Measurements from ENCODE around the gene SMC2. TPM values are rescaled to one million over a fixed set of nuclear protein-coding genes. Genes with fewer than 3 reads are reported as not detected.

Gene SMC2
- total RNA-seq, 4 donors from 2014 or later, result 6.7 to 14.1 (median 12.7) TPM

- WGBS, 2 donors (ENCODE audit: low coverage in 1 of 2), result 91 to 100% methylated on average over 2 of the region's 2 CpGs
- H3K4me3 ChIP-seq, result no peak overlapping the region
- no peak for ATAC-seq
- TF ChIP-seq, protein P1, sequence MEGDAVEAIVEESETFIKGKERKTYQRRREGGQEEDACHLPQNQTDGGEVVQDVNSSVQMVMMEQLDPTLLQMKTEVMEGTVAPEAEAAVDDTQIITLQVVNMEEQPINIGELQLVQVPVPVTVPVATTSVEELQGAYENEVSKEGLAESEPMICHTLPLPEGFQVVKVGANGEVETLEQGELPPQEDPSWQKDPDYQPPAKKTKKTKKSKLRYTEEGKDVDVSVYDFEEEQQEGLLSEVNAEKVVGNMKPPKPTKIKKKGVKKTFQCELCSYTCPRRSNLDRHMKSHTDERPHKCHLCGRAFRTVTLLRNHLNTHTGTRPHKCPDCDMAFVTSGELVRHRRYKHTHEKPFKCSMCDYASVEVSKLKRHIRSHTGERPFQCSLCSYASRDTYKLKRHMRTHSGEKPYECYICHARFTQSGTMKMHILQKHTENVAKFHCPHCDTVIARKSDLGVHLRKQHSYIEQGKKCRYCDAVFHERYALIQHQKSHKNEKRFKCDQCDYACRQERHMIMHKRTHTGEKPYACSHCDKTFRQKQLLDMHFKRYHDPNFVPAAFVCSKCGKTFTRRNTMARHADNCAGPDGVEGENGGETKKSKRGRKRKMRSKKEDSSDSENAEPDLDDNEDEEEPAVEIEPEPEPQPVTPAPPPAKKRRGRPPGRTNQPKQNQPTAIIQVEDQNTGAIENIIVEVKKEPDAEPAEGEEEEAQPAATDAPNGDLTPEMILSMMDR (IDR thresholded peaks at IDR 0.05), result no peak
- TF ChIP-seq EP300 (IDR thresholded peaks at IDR 0.05), result no peak
- TF ChIP-seq POLR2A (IDR thresholded peaks at IDR 0.05), result no peak
- TF ChIP-seq POLR2AphosphoS5 (IDR thresholded peaks at IDR 0.05), result no peak
- peaks cover 0 to 84% of the 10 kb centered on the region in 2 donors for H3K36me3 ChIP-seq
- H3K4me1 ChIP-seq, result no peaks in the 10 kb centered on the region
- no peaks in the 10 kb centered on the region for H3K9me3 ChIP-seq
- H3K27ac ChIP-seq, result no peak overlapping the region
- H3K27me3 ChIP-seq, result no peaks in the 10 kb centered on the region
Measured at GRCh38 chr9:104110509-104110908, 16.4 kb downstream of the SMC2 start.

GRCh38 chr9:104118916-104119315, 24.8 kb downstream of the SMC2 start:
- no peak for ATAC-seq
- no peaks in the 10 kb centered on the region for H3K27me3 ChIP-seq
- TF ChIP-seq, protein P1 (IDR thresholded peaks at IDR 0.05), result no peak
- TF ChIP-seq POLR2A (IDR thresholded peaks at IDR 0.05) (no peak), POLR2AphosphoS5 (IDR thresholded peaks at IDR 0.05) (no peak), EP300 (IDR thresholded peaks at IDR 0.05) (no peak)
- peaks cover 0 to 80% of the 10 kb centered on the region in 2 donors for H3K36me3 ChIP-seq
- H3K4me1 ChIP-seq, result no peaks in the 10 kb centered on the region
- H3K27ac ChIP-seq, result no peak overlapping the region
- 92 to 95% methylated on average over 6 of the region's 6 CpGs for WGBS, 2 donors (ENCODE audit: low coverage in 1 of 2)
- H3K4me3 ChIP-seq, result no peak overlapping the region
- H3K9me3 ChIP-seq, result no peaks in the 10 kb centered on the region

- Histone ChIP-seq H3K4me3 (no peak overlapping the region), H3K27ac (no peak overlapping the region), H3K36me3 (peaks cover 0 to 79% of the 10 kb centered on the region in 2 donors), H3K27me3 (no peaks in the 10 kb centered on the region), H3K4me1 (no peaks in the 10 kb centered on the region), H3K9me3 (no peaks in the 10 kb centered on the region)
- ATAC-seq, result no peak
- TF ChIP-seq EP300 (IDR thresholded peaks at IDR 0.05), result no peak
- TF ChIP-seq, protein P1 (IDR thresholded peaks at IDR 0.05), result no peak
- TF ChIP-seq POLR2AphosphoS5 (IDR thresholded peaks at IDR 0.05), result no peak
- TF ChIP-seq POLR2A (IDR thresholded peaks at IDR 0.05), result no peak
- 95 to 98% methylated on average over 5 of the region's 5 CpGs for whole genome bisulfite sequencing, 2 donors (ENCODE audit: low coverage in 1 of 2)
Measured at GRCh38 chr9:104121022-104121421, 26.9 kb downstream of the SMC2 start.

- H3K27me3 ChIP-seq, result no peaks in the 10 kb centered on the region
- 76 to 81% methylated on average over 1 of the region's 3 CpGs for WGBS, 2 donors (ENCODE audit: low coverage in 1 of 2)
- no peaks in the 10 kb centered on the region for H3K4me1 ChIP-seq
- no peaks in the 10 kb centered on the region for H3K9me3 ChIP-seq
- no peak overlapping the region for H3K4me3 ChIP-seq
- ATAC-seq, result no peak
- peaks cover 0 to 64% of the 10 kb centered on the region in 2 donors for H3K36me3 ChIP-seq
- TF ChIP-seq POLR2AphosphoS5 (IDR thresholded peaks at IDR 0.05) (no peak), POLR2A (IDR thresholded peaks at IDR 0.05) (no peak), EP300 (IDR thresholded peaks at IDR 0.05) (no peak)
- TF ChIP-seq, protein P1 (IDR thresholded peaks at IDR 0.05), result no peak
- no peak overlapping the region for H3K27ac ChIP-seq
Measured at GRCh38 chr9:104138243-104138868, 44.2 kb downstream of the SMC2 start.

Data from gastroesophageal sphincter (tissue), 4 donors.